Activated T-cell treated with anti-CD3 and anti-CD28 coated beads, Interleukin-2, amount 50 U/mL, for 24 hours (primary cell): ENCODE results near the gene CR1.
"Not testable (repeated sequence)": the region's sequence is repeated elsewhere in the genome, so short reads cannot be mapped to it uniquely, and the experiment has no call there.

Source experiments
- DNase-seq: peaks from one replicate; pipeline ENCODE4 v3.0.0-alpha.2; 2020
- H3K27ac Mint-ChIP-seq: 2 replicates; pipeline ENCODE4 v1.8.0; 2020; ENCODE audit warnings: mild to moderate bottlenecking, mixed read lengths
- H3K27me3 Mint-ChIP-seq: 2 replicates; pipeline ENCODE4 v1.8.0; 2020; ENCODE audit warnings: mixed read lengths
- H3K36me3 Mint-ChIP-seq: 2 replicates; pipeline ENCODE4 v1.8.0; 2020; ENCODE audit warnings: low read depth, mixed read lengths
- H3K4me1 Mint-ChIP-seq: 2 replicates; pipeline ENCODE4 v1.8.0; 2020; ENCODE audit warnings: low read depth, mixed read lengths
- H3K4me3 Mint-ChIP-seq: 2 replicates; pipeline ENCODE4 v1.8.0; 2020; ENCODE audit warnings: mild to moderate bottlenecking, moderate library complexity, mixed read lengths
- H3K9me3 Mint-ChIP-seq: 2 replicates; pipeline ENCODE4 v1.8.0; 2020; ENCODE audit warnings: mixed read lengths

Gene CR1

GRCh38 chr1:207520400-207521345 is 24.7 kb downstream of the CR1 start:
- H3K36me3 Mint-ChIP-seq, H3K27ac Mint-ChIP-seq, H3K9me3 Mint-ChIP-seq, H3K27me3 Mint-ChIP-seq, H3K4me1 Mint-ChIP-seq, H3K4me3 Mint-ChIP-seq, DNase-seq: not testable (repeated sequence)

GRCh38 chr1:207525239-207525638 is 29.3 kb downstream of the CR1 start:
- not testable (repeated sequence) for H3K4me3 Mint-ChIP-seq, DNase-seq, H3K4me1 Mint-ChIP-seq, H3K9me3 Mint-ChIP-seq, H3K27ac Mint-ChIP-seq, H3K36me3 Mint-ChIP-seq
- peaks cover 13% of the 10 kb centered on the region for H3K27me3 Mint-ChIP-seq

- H3K36me3 Mint-ChIP-seq, H3K9me3 Mint-ChIP-seq, H3K27ac Mint-ChIP-seq, H3K4me1 Mint-ChIP-seq, H3K4me3 Mint-ChIP-seq, DNase-seq: not testable (repeated sequence)
- peaks cover 12% of the 10 kb centered on the region for H3K27me3 Mint-ChIP-seq
Observed at GRCh38 chr1:207528401-207528800, 32.4 kb downstream of the CR1 start.

GRCh38 chr1:207536263-207536662 is 40.3 kb downstream of the CR1 start:
- not testable (repeated sequence) for H3K4me1 Mint-ChIP-seq, H3K4me3 Mint-ChIP-seq, H3K36me3 Mint-ChIP-seq, H3K27ac Mint-ChIP-seq, H3K27me3 Mint-ChIP-seq, H3K9me3 Mint-ChIP-seq, DNase-seq

GRCh38 chr1:207546677-207547357 is 50.9 kb downstream of the CR1 start:
- not testable (repeated sequence) for H3K4me1 Mint-ChIP-seq, H3K27ac Mint-ChIP-seq, H3K9me3 Mint-ChIP-seq

GRCh38 chr1:207554823-207555222 is 58.9 kb downstream of the CR1 start:
- H3K27ac Mint-ChIP-seq, DNase-seq, H3K4me1 Mint-ChIP-seq, H3K4me3 Mint-ChIP-seq, H3K27me3 Mint-ChIP-seq, H3K9me3 Mint-ChIP-seq, H3K36me3 Mint-ChIP-seq: not testable (repeated sequence)

More at GRCh38 chr1:207546677-207547357, 50.9 kb downstream of the CR1 start:
- DNase-seq, H3K27me3 Mint-ChIP-seq, H3K4me3 Mint-ChIP-seq, H3K36me3 Mint-ChIP-seq: not testable (repeated sequence)

GRCh38 chr1:207565546-207566468 is 69.8 kb downstream of the CR1 start:
- H3K4me3 Mint-ChIP-seq = no peak overlapping the region
- H3K27ac Mint-ChIP-seq = no peak overlapping the region
- H3K36me3 Mint-ChIP-seq = no peaks in the 10 kb centered on the region
- H3K4me1 Mint-ChIP-seq = no peaks in the 10 kb centered on the region
- no peak for DNase-seq
- no peaks in the 10 kb centered on the region for H3K9me3 Mint-ChIP-seq
- H3K27me3 Mint-ChIP-seq = peaks cover 5% of the 10 kb centered on the region

- not testable (repeated sequence) for H3K27me3 Mint-ChIP-seq, H3K4me3 Mint-ChIP-seq, DNase-seq, H3K36me3 Mint-ChIP-seq, H3K9me3 Mint-ChIP-seq, H3K4me1 Mint-ChIP-seq, H3K27ac Mint-ChIP-seq
Observed at GRCh38 chr1:207571926-207572325, 76.0 kb downstream of the CR1 start.

GRCh38 chr1:207573074-207573473 is 77.1 kb downstream of the CR1 start:
- not testable (repeated sequence) for DNase-seq, H3K4me1 Mint-ChIP-seq, H3K4me3 Mint-ChIP-seq, H3K9me3 Mint-ChIP-seq, H3K36me3 Mint-ChIP-seq, H3K27ac Mint-ChIP-seq, H3K27me3 Mint-ChIP-seq

- H3K4me1 Mint-ChIP-seq, H3K9me3 Mint-ChIP-seq, H3K36me3 Mint-ChIP-seq, H3K27me3 Mint-ChIP-seq, H3K4me3 Mint-ChIP-seq, H3K27ac Mint-ChIP-seq, DNase-seq: not testable (repeated sequence)
Observed at GRCh38 chr1:207575381-207575780, 79.4 kb downstream of the CR1 start.

GRCh38 chr1:207578796-207579435 is 83.0 kb downstream of the CR1 start:
- DNase-seq = no peak
- Mint-ChIP-seq H3K4me1 (peaks cover 4% of the 10 kb centered on the region), H3K9me3 (no peaks in the 10 kb centered on the region), H3K36me3 (no peaks in the 10 kb centered on the region), H3K4me3 (no peak overlapping the region), H3K27ac (no peak overlapping the region), H3K27me3 (no peaks in the 10 kb centered on the region)

- H3K27me3 Mint-ChIP-seq = no peaks in the 10 kb centered on the region
- no peak for DNase-seq
- H3K4me1 Mint-ChIP-seq = peaks cover 4% of the 10 kb centered on the region
- no peaks in the 10 kb centered on the region for H3K36me3 Mint-ChIP-seq
- H3K27ac Mint-ChIP-seq = no peak overlapping the region
- no peaks in the 10 kb centered on the region for H3K9me3 Mint-ChIP-seq
- no peak overlapping the region for H3K4me3 Mint-ChIP-seq
Observed at GRCh38 chr1:207579436-207579799, 83.5 kb downstream of the CR1 start.

- Mint-ChIP-seq H3K27me3 (peaks cover 5% of the 10 kb centered on the region), H3K4me3 (no peak overlapping the region), H3K4me1 (peaks cover 4% of the 10 kb centered on the region), H3K27ac (no peak overlapping the region), H3K9me3 (no peaks in the 10 kb centered on the region), H3K36me3 (no peaks in the 10 kb centered on the region)
- DNase-seq = no peak
Observed at GRCh38 chr1:207581496-207582153, 85.7 kb downstream of the CR1 start.

- H3K9me3 Mint-ChIP-seq, DNase-seq, H3K36me3 Mint-ChIP-seq, H3K4me1 Mint-ChIP-seq, H3K27ac Mint-ChIP-seq, H3K4me3 Mint-ChIP-seq: not testable (repeated sequence)
- peaks cover 54% of the 10 kb centered on the region for H3K27me3 Mint-ChIP-seq
Observed at GRCh38 chr1:207589506-207589905, 93.5 kb downstream of the CR1 start.
